PC-9 (cell line): ENCODE results near the gene ZDHHC21. TPM values are rescaled to one million over a fixed set of nuclear protein-coding genes. Genes with fewer than 3 reads are reported as not detected.

Source experiments
- BruUV-seq: library from RNA; stranded (reverse); fragments of 400-500 nt; replicated peaks from 2 replicates; lab custom pipeline; 2021; lab: Mats Ljungman, UMichigan
- CTCF ChIA-PET: fragments of 300-600 bp; sonication (Branson Sonifier 250); formaldehyde crosslinking; loops from one replicate; lab custom pipeline; 2022; ENCODE audit warnings: antibody characterized with exemption; lab: Charles Lee
- POLR2A ChIA-PET: fragments of 300-600 bp; sonication (Branson Sonifier 250); formaldehyde crosslinking; loops from one replicate; lab custom pipeline; 2022; ENCODE audit warnings: antibody characterized with exemption; ENCODE audit not compliant: unreplicated experiment; lab: Charles Lee
- DNase-seq, 2 experiments: peaks; one replicate each; pipeline versions ENCODE4 v3.0.0 to v3.0.0-alpha.2; 2015 to 2022; ENCODE audit warnings: mixed read lengths in 1 of 2
- H2AFZ ChIP-seq: fragments of 200-600 bp; sonication (generic); 2 replicates; pipeline ENCODE4 v1.8.1; 2017; ENCODE audit warnings: antibody characterized with exemption
- H3F3A ChIP-seq: fragments of 200-600 bp; sonication (generic); 2 replicates; pipeline ENCODE4 v1.8.1; 2017; ENCODE audit warnings: antibody characterized with exemption, mild to moderate bottlenecking, low read depth; ENCODE audit not compliant: insufficient read depth
- H3K27ac ChIP-seq: fragments of 200-600 bp; sonication (generic); 2 replicates; pipeline ENCODE4 v1.6.1; 2016; ENCODE audit warnings: mixed run types
- H3K27me3 ChIP-seq: fragments of 200-600 bp; sonication (generic); 2 replicates; pipeline ENCODE4 v1.6.1; 2016; ENCODE audit warnings: low read depth, mixed run types; ENCODE audit not compliant: insufficient read depth
- H3K36me3 ChIP-seq: fragments of 200-600 bp; sonication (generic); 2 replicates; pipeline ENCODE4 v1.6.1; 2016; ENCODE audit warnings: low read depth, mixed run types
- H3K4me1 ChIP-seq: fragments of 200-600 bp; sonication (generic); replicated peaks from 2 replicates; pipeline ENCODE4 v1.6.1; 2016; ENCODE audit warnings: mixed run types; ENCODE audit not compliant: insufficient read depth
- H3K4me2 ChIP-seq: fragments of 200-600 bp; sonication (generic); 2 replicates; pipeline ENCODE4 v1.6.1; 2017; ENCODE audit warnings: mixed run types
- H3K4me3 ChIP-seq: fragments of 200-600 bp; sonication (generic); 2 replicates; pipeline ENCODE4 v1.6.1; 2016; ENCODE audit warnings: mixed run types
- H3K79me2 ChIP-seq: fragments of 200-600 bp; sonication (generic); 2 replicates; pipeline ENCODE4 v1.6.1; 2017; ENCODE audit warnings: low read depth, mixed run types
- H3K9me2 ChIP-seq: fragments of 200-600 bp; sonication (generic); 2 replicates; pipeline ENCODE4 v1.8.1; 2017; ENCODE audit warnings: mild to moderate bottlenecking; ENCODE audit not compliant: insufficient read depth
- H3K9me3 ChIP-seq: fragments of 200-600 bp; sonication (generic); 2 replicates; pipeline ENCODE4 v1.8.1; 2016; ENCODE audit warnings: low read depth; ENCODE audit not compliant: insufficient read depth
- H4K20me1 ChIP-seq: fragments of 200-600 bp; sonication (generic); 2 replicates; pipeline ENCODE4 v1.8.1; 2017; ENCODE audit not compliant: insufficient read depth
- EZH2 ChIP-seq: fragments of 200-600 bp; sonication (generic); IDR thresholded peaks from 2 replicates; pipeline ENCODE4 v1.8.0; 2017; ENCODE audit warnings: antibody characterized with exemption, low read depth
- intact Hi-C: fragments of 100-400 bp; cut with micrococcal nuclease; formaldehyde crosslinking; loops from one replicate; pipeline ENCODE4 v1.10.0; 2022; ENCODE audit not compliant: unreplicated experiment
- total RNA-seq: library from RNA; stranded (reverse); gene quantifications from 2 replicates; pipeline ENCODE4 v1.2.3, GENCODE V29; 2021
- TF ChIP-seq, protein P1 (sequence below): fragments of 200-600 bp; sonication (generic); conservative IDR thresholded peaks from 2 replicates; pipeline ENCODE4 v1.6.1; 2017; ENCODE audit warnings: mixed run types, antibody characterized with exemption, mild to moderate bottlenecking, moderate library complexity

ZDHHC21 gene
- total RNA-seq, 1 experiment from 2014 or later, result 5.3 TPM

DNA sequence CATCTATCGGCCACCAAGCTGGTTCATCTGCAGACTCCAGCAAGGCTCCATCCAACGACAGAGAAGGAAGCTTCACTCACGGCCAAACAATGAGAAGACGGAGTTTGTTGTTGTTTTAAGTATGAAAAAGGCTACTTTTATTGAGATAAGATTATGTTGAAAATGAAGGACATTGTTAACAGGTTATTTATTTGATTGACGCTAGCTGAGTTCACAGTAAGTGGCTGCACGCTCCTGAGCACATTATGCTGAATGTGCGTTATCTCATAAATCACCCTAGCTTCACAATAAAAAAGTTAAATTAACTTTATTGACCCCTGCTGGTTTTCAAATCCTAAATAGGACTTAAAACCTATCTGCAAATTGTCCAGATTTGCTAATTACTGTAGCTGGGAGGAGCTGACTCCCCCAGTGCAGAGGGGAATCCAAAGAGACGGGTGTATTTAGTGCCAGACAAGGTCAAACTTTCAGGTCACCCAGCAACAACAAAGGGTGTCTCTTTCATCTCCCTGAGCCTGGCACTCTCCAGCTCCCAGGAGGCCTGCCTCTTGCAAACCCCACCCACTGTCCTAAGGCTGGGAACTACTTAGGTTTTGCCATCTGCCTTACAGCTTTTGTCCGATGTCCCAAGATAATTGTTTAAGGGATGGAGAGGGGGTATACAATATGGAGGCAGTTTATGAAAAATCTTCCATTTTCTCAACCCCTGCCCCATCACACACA lies 129.2 kb downstream of the ZDHHC21 start:
- CTCF ChIA-PET, result no interaction called here

DNA sequence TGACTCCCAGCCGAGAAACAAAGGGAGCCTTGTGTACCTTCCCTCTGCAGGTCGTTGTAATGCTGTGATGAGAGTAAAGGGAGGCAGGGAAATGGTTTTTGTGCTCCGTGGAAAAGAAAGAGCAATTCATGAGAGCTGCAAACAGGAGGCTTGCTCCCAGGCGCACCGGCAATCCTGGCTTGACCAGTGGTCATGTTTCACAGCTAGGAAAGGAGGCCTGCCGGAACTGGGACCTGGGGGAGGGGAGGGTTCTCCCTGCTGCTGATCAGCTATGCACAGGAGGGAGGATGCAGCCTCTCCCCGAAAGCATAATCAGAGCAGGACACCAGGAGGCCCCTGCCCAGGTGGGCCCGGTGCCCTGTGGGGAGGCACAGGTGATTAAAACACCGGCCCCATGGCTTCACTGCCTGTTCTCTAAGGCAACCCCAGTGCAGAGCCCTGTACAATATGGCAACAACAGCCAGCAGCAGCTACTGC lies 131.3 kb downstream of the ZDHHC21 start:
- BruUV-seq, result no TSS peak
- no peaks in the 10 kb centered on the region for H3K27me3 ChIP-seq
- H2AFZ ChIP-seq, result no peak overlapping the region
- no peaks in the 10 kb centered on the region for H3K4me1 ChIP-seq
- no peaks in the 10 kb centered on the region for H3K9me3 ChIP-seq
- intact Hi-C loops, result no loop called here
- no peak overlapping the region for H3K4me2 ChIP-seq
- ChIA-PET CTCF (no interaction called here), POLR2A (no interaction called here)
- H3K4me3 ChIP-seq, result no peak overlapping the region
- no peaks in the 10 kb centered on the region for H3K9me2 ChIP-seq
- no peak for TF ChIP-seq EZH2
- TF ChIP-seq, protein P1, sequence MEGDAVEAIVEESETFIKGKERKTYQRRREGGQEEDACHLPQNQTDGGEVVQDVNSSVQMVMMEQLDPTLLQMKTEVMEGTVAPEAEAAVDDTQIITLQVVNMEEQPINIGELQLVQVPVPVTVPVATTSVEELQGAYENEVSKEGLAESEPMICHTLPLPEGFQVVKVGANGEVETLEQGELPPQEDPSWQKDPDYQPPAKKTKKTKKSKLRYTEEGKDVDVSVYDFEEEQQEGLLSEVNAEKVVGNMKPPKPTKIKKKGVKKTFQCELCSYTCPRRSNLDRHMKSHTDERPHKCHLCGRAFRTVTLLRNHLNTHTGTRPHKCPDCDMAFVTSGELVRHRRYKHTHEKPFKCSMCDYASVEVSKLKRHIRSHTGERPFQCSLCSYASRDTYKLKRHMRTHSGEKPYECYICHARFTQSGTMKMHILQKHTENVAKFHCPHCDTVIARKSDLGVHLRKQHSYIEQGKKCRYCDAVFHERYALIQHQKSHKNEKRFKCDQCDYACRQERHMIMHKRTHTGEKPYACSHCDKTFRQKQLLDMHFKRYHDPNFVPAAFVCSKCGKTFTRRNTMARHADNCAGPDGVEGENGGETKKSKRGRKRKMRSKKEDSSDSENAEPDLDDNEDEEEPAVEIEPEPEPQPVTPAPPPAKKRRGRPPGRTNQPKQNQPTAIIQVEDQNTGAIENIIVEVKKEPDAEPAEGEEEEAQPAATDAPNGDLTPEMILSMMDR, result no peak
- H3K27ac ChIP-seq, result no peak overlapping the region
- no peaks in the 10 kb centered on the region for H3K36me3 ChIP-seq
- no peak for DNase-seq
- no peaks in the 10 kb centered on the region for H4K20me1 ChIP-seq
- no peaks in the 10 kb centered on the region for H3K79me2 ChIP-seq
- H3F3A ChIP-seq, result no peaks in the 10 kb centered on the region

More for the DNA sequence above, 129.2 kb downstream of the ZDHHC21 start:
- Histone ChIP-seq H4K20me1 (no peaks in the 10 kb centered on the region), H3K4me1 (no peaks in the 10 kb centered on the region), H3K4me2 (no peak overlapping the region), H3K36me3 (no peaks in the 10 kb centered on the region), H3K9me2 (no peaks in the 10 kb centered on the region), H3K4me3 (no peak overlapping the region), H3F3A (no peaks in the 10 kb centered on the region), H3K9me3 (no peaks in the 10 kb centered on the region), H2AFZ (no peak overlapping the region), H3K27ac (no peak overlapping the region), H3K79me2 (no peaks in the 10 kb centered on the region), H3K27me3 (no peaks in the 10 kb centered on the region)
- POLR2A ChIA-PET, result interaction anchor here (0.6 kb wide), 1 partner anchor 15 kb away, joined by 5 read pairs; no protein-coding TSS in a partner anchor
- intact Hi-C loops, result no loop called here
- no peak for DNase-seq
- TF ChIP-seq, protein P1, result no peak
- no peak for TF ChIP-seq EZH2
- no TSS peak for BruUV-seq

Other genes starting within 250 kb of the ZDHHC21 start
- gene CER1, start 29.3 kb upstream of the ZDHHC21 start, total RNA-seq, result not detected in 2 replicates
- 0.17 and 0.45 TPM in 2 replicates for gene FREM1, start 217.0 kb upstream of the ZDHHC21 start, total RNA-seq